CD14-positive monocyte (primary cell): Measurements from ENCODE around the gene RNF130. TPM values are rescaled to one million over a fixed set of nuclear protein-coding genes. Genes with fewer than 3 reads are reported as not detected.
A peak's percentile ranks its signal among the peaks of the same experiment; 100 is the strongest.

Experiments used
- DNase-seq, 3 donors: peaks; one replicate each; pipeline ENCODE4 v3.0.0-alpha.2; 2011 to 2022
- H2AFZ ChIP-seq: 2 replicates; pipeline ENCODE4 v1.6.0; 2012; ENCODE audit warnings: mild to moderate bottlenecking, low read depth, low read length, inconsistent platforms; ENCODE audit not compliant: insufficient read depth, poor library complexity, severe bottlenecking
- H3K27ac ChIP-seq, 2 donors: 1 replicate in 1 of 2; 2 replicates in 1 of 2; pipeline ENCODE4 v1.5.1; 2012 to 2013; ENCODE audit warnings: low read length in 2 of 2, control low read depth in 1 of 2, inconsistent platforms in 1 of 2, low read depth in 1 of 2, mild to moderate bottlenecking in 1 of 2
- H3K27me3 ChIP-seq, 2 donors: one replicate each; pipeline versions ENCODE4 v1.6.0 to v1.6.1; 2011 to 2013; ENCODE audit warnings: low read length in 2 of 2; ENCODE audit not compliant: control insufficient read depth in 2 of 2, insufficient read depth in 2 of 2
- H3K36me3 ChIP-seq, 2 donors: replicated peaks in 1 of 2; 1 replicate in 1 of 2; 2 replicates in 1 of 2; pipeline versions ENCODE4 v1.5.1 to v1.6.1; 2012 to 2013; ENCODE audit warnings: low read length in 2 of 2, control low read depth in 1 of 2, inconsistent platforms in 1 of 2, mild to moderate bottlenecking in 1 of 2; ENCODE audit not compliant: insufficient read depth in 2 of 2, control insufficient read depth in 1 of 2
- H3K4me1 ChIP-seq, 2 donors: 1 replicate in 1 of 2; 2 replicates in 1 of 2; pipeline versions ENCODE4 v1.5.1 to v1.6.1; 2012 to 2013; ENCODE audit warnings: low read length in 2 of 2, control low read depth in 1 of 2, inconsistent platforms in 1 of 2, mild to moderate bottlenecking in 1 of 2, moderate library complexity in 1 of 2; ENCODE audit not compliant: insufficient read depth in 2 of 2, control insufficient read depth in 1 of 2
- H3K4me2 ChIP-seq: replicated peaks from 2 replicates; pipeline ENCODE3; 2012; ENCODE audit warnings: low read length, moderate library complexity, mild to moderate bottlenecking; ENCODE audit not compliant: poor library complexity, severe bottlenecking; ENCODE audit errors: extremely low read depth
- H3K4me3 ChIP-seq, 3 experiments: fragments of 200-600 bp in 1 of 3; sonication (generic) in 1 of 3; replicated peaks in 1 of 3; 1 replicate in 2 of 3; 2 replicates in 1 of 3; pipeline ENCODE4 v1.5.1; 2011 to 2013; ENCODE audit warnings: low read length in 3 of 3, mild to moderate bottlenecking in 3 of 3, control low read depth in 2 of 3, low read depth in 2 of 3, inconsistent platforms in 1 of 3, moderate library complexity in 1 of 3
- H3K79me2 ChIP-seq: 2 replicates; pipeline ENCODE4 v1.6.0; 2012; ENCODE audit warnings: mild to moderate bottlenecking, control low read depth, inconsistent platforms, low read length, moderate library complexity; ENCODE audit not compliant: insufficient read depth
- H3K9ac ChIP-seq: 2 replicates; pipeline ENCODE4 v1.6.0; 2017; ENCODE audit warnings: low read length, mild to moderate bottlenecking; ENCODE audit not compliant: insufficient read depth, poor library complexity, severe bottlenecking
- H3K9me3 ChIP-seq, 2 donors: replicated peaks in 1 of 2; 1 replicate in 1 of 2; 2 replicates in 1 of 2; pipeline versions ENCODE4 v1.5.1 to v1.6.1; 2012 to 2013; ENCODE audit warnings: low read length in 2 of 2, control low read depth in 1 of 2; ENCODE audit not compliant: control insufficient read depth in 1 of 2, insufficient read depth in 1 of 2
- H4K20me1 ChIP-seq: 2 replicates; pipeline ENCODE4 v1.6.0; 2012; ENCODE audit warnings: mild to moderate bottlenecking, low read length, control low read depth, moderate library complexity; ENCODE audit not compliant: insufficient read depth
- H3K27ac Mint-ChIP-seq, 7 donors: one replicate each; pipeline ENCODE4 v1.8.0; 2020; ENCODE audit warnings: mild to moderate bottlenecking in 7 of 7, mixed read lengths in 7 of 7, moderate library complexity in 6 of 7, inconsistent platforms in 2 of 7
- H3K27me3 Mint-ChIP-seq, 3 donors: one replicate each; pipeline ENCODE4 v1.8.0; 2021 to 2022; ENCODE audit warnings: low read depth in 3 of 3, mild to moderate bottlenecking in 3 of 3, mixed read lengths in 3 of 3, moderate library complexity in 3 of 3, inconsistent platforms in 1 of 3
- H3K36me3 Mint-ChIP-seq, 2 donors: one replicate each; pipeline ENCODE4 v1.8.0; 2020; ENCODE audit warnings: mixed read lengths in 2 of 2, inconsistent platforms in 1 of 2, mild to moderate bottlenecking in 1 of 2
- H3K4me1 Mint-ChIP-seq: one replicate; pipeline ENCODE4 v1.8.0; 2020; ENCODE audit warnings: mild to moderate bottlenecking, mixed read lengths
- H3K4me3 Mint-ChIP-seq, 2 donors: one replicate each; pipeline ENCODE4 v1.8.0; 2020; ENCODE audit warnings: mild to moderate bottlenecking in 2 of 2, mixed read lengths in 2 of 2, moderate library complexity in 1 of 2
- H3K9me3 Mint-ChIP-seq, 7 donors: one replicate each; pipeline ENCODE4 v1.8.0; 2020 to 2022; ENCODE audit warnings: mixed read lengths in 7 of 7, mild to moderate bottlenecking in 6 of 7, moderate library complexity in 6 of 7, inconsistent platforms in 2 of 7
- WGBS: methylation state at CpG from one replicate; pipeline ENCODE4 v1.1.5; 2013; ENCODE audit warnings: missing lambda C conversion rate; ENCODE audit not compliant: insufficient coverage; 5-methylcytosine and 5-hydroxymethylcytosine counted together
- intact Hi-C, 2 donors: fragments of 100-400 bp; cut with micrococcal nuclease; formaldehyde crosslinking; loops; one replicate each; pipeline versions ENCODE4 v1.15.0 to v1.15.1; 2023
- polyA plus RNA-seq, 3 donors: library from polyadenylated mRNA; depleted of rRNA in 1 of 3; unstranded in 2 of 3; stranded (reverse) in 1 of 3; fragments of 300-500 nt in 2 of 3; fragments of >200 nt in 1 of 3; fragmentation: Illumina TruSeq in 2 of 3; gene quantifications; 1 replicate in 2 of 3; 2 replicates in 1 of 3; pipeline ENCODE4 v1.2.3, GENCODE V29; 2012 to 2021
- TF ChIP-seq, protein P1 (sequence below): fragments of 200-600 bp; IDR thresholded peaks from one replicate; pipeline ENCODE4 v1.8.0; 2022; ENCODE audit warnings: antibody characterized with exemption, mild to moderate bottlenecking

The RNF130 gene
- polyA plus RNA-seq, 3 donors, result 294 to 439 (median 376) TPM

DNA sequence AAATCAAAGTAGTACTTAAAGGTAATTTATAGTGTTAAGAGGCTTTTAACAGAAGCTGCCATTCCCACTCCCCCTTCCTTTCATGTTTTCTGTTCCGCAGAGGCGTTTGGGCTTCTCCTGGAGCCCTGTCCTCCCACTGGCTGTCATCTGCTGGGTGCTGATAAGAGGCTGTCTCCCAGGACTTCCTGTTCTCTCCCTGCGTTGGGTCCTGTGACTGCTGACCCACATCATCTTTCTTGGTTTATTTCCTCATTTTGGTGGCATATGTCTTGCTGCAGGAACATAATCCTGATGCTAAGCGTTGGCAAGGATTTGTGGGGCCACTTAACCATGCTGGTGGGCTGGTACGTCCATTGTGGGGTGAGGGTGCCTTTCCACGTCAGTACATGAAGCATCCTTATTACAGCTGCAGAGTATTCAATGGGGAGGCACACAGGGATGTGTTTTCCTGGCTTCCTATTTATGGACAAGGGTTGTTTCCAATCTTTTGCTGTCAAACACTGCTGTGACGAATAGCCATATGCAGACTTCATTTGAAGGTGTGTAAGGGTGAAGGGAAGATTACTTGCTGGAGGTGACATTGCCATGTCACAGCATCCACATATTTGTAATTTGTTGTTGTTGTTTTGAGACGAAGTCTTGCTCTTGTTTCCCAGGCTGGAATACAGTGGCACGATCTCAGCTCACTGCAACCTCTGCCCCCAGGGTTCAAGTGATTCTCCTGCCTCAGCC is 22.3 kb upstream of the RNF130 start:
- Histone ChIP-seq H3K4me3 (no peak overlapping the region), H3K9ac (no peak overlapping the region), H3K36me3 (no peaks in the 10 kb centered on the region), H3K27me3 (peaks cover 0 to 3% of the 10 kb centered on the region in 2 donors), H3K9me3 (peaks cover 0 to 4% of the 10 kb centered on the region in 2 donors), H2AFZ (no peak overlapping the region), H3K4me2 (peak overlapping the region; percentile 5), H3K79me2 (no peaks in the 10 kb centered on the region), H3K27ac (peak overlapping the region in 1 of 2 donors; percentile 23), H3K4me1 (peaks cover 24 to 28% of the 10 kb centered on the region in 2 donors), H4K20me1 (no peaks in the 10 kb centered on the region)
- Mint-ChIP-seq H3K27me3 (peaks cover 3 to 12% (median 11%) of the 10 kb centered on the region in 3 donors), H3K4me1 (peaks cover 27% of the 10 kb centered on the region), H3K27ac (peak overlapping the region; percentile 53 to 84 (median 64)), H3K4me3 (peak overlapping the region in 1 of 2 donors; percentile 10), H3K9me3 (peaks cover 2 to 9% (median 7%) of the 10 kb centered on the region in 7 donors), H3K36me3 (peaks cover 0 to 2% of the 10 kb centered on the region in 2 donors)
- 50% methylated on average over 2 of the region's 9 CpGs for WGBS
- TF ChIP-seq, protein P1, sequence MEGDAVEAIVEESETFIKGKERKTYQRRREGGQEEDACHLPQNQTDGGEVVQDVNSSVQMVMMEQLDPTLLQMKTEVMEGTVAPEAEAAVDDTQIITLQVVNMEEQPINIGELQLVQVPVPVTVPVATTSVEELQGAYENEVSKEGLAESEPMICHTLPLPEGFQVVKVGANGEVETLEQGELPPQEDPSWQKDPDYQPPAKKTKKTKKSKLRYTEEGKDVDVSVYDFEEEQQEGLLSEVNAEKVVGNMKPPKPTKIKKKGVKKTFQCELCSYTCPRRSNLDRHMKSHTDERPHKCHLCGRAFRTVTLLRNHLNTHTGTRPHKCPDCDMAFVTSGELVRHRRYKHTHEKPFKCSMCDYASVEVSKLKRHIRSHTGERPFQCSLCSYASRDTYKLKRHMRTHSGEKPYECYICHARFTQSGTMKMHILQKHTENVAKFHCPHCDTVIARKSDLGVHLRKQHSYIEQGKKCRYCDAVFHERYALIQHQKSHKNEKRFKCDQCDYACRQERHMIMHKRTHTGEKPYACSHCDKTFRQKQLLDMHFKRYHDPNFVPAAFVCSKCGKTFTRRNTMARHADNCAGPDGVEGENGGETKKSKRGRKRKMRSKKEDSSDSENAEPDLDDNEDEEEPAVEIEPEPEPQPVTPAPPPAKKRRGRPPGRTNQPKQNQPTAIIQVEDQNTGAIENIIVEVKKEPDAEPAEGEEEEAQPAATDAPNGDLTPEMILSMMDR, result no peak
- intact Hi-C loops, result no loop called here
- peak; percentile 80 to 88 (median 84) for DNase-seq

DNA sequence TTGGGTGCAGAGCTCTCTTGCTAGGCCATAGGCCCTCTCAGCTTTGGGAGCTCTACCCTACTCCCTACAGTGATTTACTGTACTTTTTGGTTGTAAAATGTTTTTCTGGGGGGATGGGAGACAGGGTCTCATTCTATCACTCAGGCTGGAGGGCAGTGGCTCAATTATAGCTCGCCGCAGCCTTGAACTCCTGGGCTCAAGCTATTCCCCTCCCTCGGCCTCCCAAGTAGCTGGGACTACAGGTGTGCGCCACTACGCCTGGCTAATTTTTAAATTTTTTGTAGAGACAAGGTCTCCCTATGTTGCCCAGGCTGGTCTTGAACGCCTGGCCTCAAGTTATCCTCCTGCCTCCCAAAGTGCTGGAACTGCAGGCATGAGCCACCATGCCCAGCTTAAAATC is 21.7 kb upstream of the RNF130 start:
- TF ChIP-seq, protein P1, result no peak
- WGBS, result 95% methylated on average over 5 of the region's 6 CpGs
- H2AFZ ChIP-seq, result no peak overlapping the region
- peaks cover 0 to under 1% of the 10 kb centered on the region in 2 donors for H3K9me3 ChIP-seq
- H3K79me2 ChIP-seq, result no peaks in the 10 kb centered on the region
- no peak overlapping the region for H3K4me3 ChIP-seq
- Mint-ChIP-seq H3K27me3 (peaks cover 5 to 13% (median 11%) of the 10 kb centered on the region in 3 donors), H3K4me3 (no peak overlapping the region), H3K36me3 (peaks cover 0 to 2% of the 10 kb centered on the region in 2 donors), H3K27ac (peak overlapping the region in 5 of 7 donors; percentile 64 to 84 (median 74)), H3K4me1 (peaks cover 27% of the 10 kb centered on the region), H3K9me3 (peaks cover 2 to 9% (median 4%) of the 10 kb centered on the region in 7 donors)
- peak overlapping the region in 1 of 2 donors; percentile 23 for H3K27ac ChIP-seq
- no peak for DNase-seq
- H3K9ac ChIP-seq, result no peak overlapping the region
- no peaks in the 10 kb centered on the region for H4K20me1 ChIP-seq
- no peaks in the 10 kb centered on the region for H3K36me3 ChIP-seq
- peaks cover 0 to 3% of the 10 kb centered on the region in 2 donors for H3K27me3 ChIP-seq
- peaks cover 24 to 28% of the 10 kb centered on the region in 2 donors for H3K4me1 ChIP-seq
- intact Hi-C loops, result no loop called here
- H3K4me2 ChIP-seq, result peak overlapping the region; percentile 5
